ENCODE results near the gene BLOC1S2.

GRCh38 chr10:100253041-100253440 is 33.4 kb downstream of the BLOC1S2 start:
- no peak for TF ChIP-seq SUZ12 (IDR thresholded peaks at IDR 0.05; ENCODE audit: extremely low read depth, insufficient read depth, insufficient read length)
- TF ChIP-seq ZNF274 (IDR thresholded peaks at IDR 0.05; ENCODE audit: low read depth, low read length) = no peak
- TF ChIP-seq YY1 (IDR thresholded peaks at IDR 0.05; ENCODE audit: insufficient read depth, insufficient read length) = no peak

Data from NT2/D1 (cell line).